Tibial artery (tissue), 4 donors: Measurements from ENCODE around the gene UBE3D.

ENCODE experiments used
- DNase-seq, 2 donors: peaks; one replicate each; pipeline ENCODE4 v3.0.0-alpha.2; 2019
- H3K27ac ChIP-seq, 2 donors: fragments of 200-600 bp; sonication (generic) in 1 of 2; 1 replicate in 1 of 2; 2 replicates in 1 of 2; pipeline ENCODE4 v1.5.1; 2018 to 2019; ENCODE audit warnings: mild to moderate bottlenecking in 1 of 2
- H3K27me3 ChIP-seq, 2 donors: fragments of 200-600 bp; sonication (generic) in 1 of 2; one replicate each; pipeline versions ENCODE4 v1.5.1 to v1.6.0; 2016 to 2019
- H3K36me3 ChIP-seq, 3 donors: fragments of 200-600 bp; sonication (generic) in 2 of 3; one replicate each; pipeline ENCODE4 v1.5.1; 2016 to 2019; ENCODE audit warnings: mild to moderate bottlenecking in 2 of 3
- H3K4me1 ChIP-seq, 4 donors: fragments of 200-600 bp; sonication (generic) in 2 of 4; 1 replicate in 3 of 4; 2 replicates in 1 of 4; pipeline ENCODE4 v1.5.1; 2016 to 2019
- H3K4me3 ChIP-seq, 2 donors: fragments of 200-600 bp; sonication (generic) in 1 of 2; 1 replicate in 1 of 2; 2 replicates in 1 of 2; pipeline ENCODE4 v1.5.1; 2018 to 2019; ENCODE audit warnings: mild to moderate bottlenecking in 2 of 2
- H3K9me3 ChIP-seq, 3 donors: fragments of 200-600 bp; sonication (generic) in 1 of 3; one replicate each; pipeline ENCODE4 v1.5.1; 2016 to 2019
- intact Hi-C: fragments of 100-400 bp; cut with DNase I; formaldehyde crosslinking; loops from one replicate; pipeline ENCODE4 v1.15.0; 2023; ENCODE audit warnings: low total_unique reads
- TF ChIP-seq, protein P1 (sequence below), 2 experiments: fragments of 200-600 bp in 1 of 2; fragments of 450-650 bp in 1 of 2; IDR thresholded peaks; one replicate each; pipeline ENCODE4 v1.5.1; 2017 to 2019; ENCODE audit warnings: antibody characterized with exemption in 2 of 2, mild to moderate bottlenecking in 1 of 2, moderate library complexity in 1 of 2

The UBE3D gene

DNA sequence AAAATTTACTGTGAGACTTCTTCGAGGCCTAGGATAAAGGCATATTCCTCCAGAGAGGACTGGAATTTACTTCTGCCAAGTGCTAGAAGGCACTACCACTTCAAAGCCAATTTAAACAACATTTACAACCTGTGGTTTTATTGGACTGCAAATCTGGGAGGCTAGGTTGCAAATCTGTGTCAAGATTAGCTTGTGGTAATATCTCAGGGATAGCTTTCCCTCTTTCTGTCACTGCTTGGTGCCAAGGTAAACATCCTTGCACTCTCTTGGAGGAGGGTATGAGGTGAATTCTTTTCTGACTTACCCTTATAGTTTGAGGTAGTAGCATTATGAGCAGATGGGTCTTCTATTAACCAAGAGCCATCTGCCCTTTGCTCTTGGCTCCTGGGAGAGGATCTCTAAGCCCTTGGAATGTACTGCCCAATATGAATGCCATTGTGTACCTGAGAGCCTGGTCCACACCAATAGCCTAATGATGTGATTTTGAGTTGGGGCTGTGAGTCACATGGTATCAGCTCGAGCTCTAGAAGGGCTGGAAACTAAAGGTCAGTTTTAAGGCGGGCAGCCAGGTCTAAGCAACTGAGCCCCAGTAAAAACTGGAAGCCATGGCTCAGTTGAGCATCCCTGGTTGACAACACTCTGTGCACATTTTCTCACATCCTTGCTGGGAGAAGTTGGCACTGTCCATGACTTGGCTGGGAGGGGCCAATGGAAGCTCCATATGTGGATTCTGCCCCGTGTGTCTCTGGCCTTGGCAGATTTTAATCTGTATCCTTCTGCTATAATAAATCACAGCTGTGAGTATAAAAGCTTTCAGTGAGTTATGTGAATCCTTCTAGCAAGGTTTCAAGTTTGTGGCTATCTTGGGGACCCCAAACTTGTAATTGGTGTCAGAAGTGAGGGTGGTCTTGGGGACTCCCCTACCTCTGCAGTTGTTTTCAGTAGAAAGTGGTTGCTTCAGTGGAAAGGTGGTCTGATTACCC is 188.1 kb downstream of the UBE3D start:
- TF ChIP-seq, protein P1, sequence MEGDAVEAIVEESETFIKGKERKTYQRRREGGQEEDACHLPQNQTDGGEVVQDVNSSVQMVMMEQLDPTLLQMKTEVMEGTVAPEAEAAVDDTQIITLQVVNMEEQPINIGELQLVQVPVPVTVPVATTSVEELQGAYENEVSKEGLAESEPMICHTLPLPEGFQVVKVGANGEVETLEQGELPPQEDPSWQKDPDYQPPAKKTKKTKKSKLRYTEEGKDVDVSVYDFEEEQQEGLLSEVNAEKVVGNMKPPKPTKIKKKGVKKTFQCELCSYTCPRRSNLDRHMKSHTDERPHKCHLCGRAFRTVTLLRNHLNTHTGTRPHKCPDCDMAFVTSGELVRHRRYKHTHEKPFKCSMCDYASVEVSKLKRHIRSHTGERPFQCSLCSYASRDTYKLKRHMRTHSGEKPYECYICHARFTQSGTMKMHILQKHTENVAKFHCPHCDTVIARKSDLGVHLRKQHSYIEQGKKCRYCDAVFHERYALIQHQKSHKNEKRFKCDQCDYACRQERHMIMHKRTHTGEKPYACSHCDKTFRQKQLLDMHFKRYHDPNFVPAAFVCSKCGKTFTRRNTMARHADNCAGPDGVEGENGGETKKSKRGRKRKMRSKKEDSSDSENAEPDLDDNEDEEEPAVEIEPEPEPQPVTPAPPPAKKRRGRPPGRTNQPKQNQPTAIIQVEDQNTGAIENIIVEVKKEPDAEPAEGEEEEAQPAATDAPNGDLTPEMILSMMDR (IDR thresholded peaks at IDR 0.05) = no peak
- no peaks in the 10 kb centered on the region for H3K36me3 ChIP-seq
- intact Hi-C loops = no loop called here
- no peaks in the 10 kb centered on the region for H3K27me3 ChIP-seq
- no peaks in the 10 kb centered on the region for H3K9me3 ChIP-seq
- H3K4me3 ChIP-seq = no peak overlapping the region
- no peak overlapping the region for H3K27ac ChIP-seq
- no peak for DNase-seq
- no peaks in the 10 kb centered on the region for H3K4me1 ChIP-seq

DNA sequence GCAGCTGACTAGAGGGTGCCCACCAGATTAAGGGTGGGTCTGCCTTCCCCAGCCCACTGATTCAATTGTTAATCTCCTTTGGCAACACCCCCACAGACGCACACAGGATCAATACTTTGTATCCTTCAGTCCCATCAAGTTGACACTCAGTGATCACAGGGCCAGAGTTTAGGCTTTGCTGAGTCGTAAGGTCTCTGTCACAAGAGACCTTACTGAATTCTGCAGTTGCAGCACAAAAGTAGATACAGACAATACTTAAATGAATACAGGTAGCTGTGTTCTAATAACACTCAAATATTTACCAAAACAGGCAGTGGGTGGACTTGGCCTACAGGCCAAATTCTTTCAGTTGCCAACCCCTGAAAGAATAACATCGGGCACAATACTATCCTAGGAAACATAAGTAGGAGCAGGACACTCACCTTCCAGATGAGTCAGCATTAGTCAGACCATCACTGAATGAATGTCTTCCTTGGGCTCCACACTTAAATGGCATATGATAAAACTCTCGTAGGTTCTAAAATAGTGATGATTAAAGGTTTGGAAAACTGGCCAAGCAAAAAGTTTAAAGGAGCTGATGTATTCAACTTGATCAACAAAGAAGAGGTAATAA is 190.0 kb downstream of the UBE3D start:
- DNase-seq = no peak
- Histone ChIP-seq H3K4me1 (no peaks in the 10 kb centered on the region), H3K9me3 (no peaks in the 10 kb centered on the region), H3K27ac (no peak overlapping the region), H3K4me3 (no peak overlapping the region), H3K27me3 (no peaks in the 10 kb centered on the region), H3K36me3 (no peaks in the 10 kb centered on the region)
- intact Hi-C loops = no loop called here
- TF ChIP-seq, protein P1 (IDR thresholded peaks at IDR 0.05) = no peak

DNA sequence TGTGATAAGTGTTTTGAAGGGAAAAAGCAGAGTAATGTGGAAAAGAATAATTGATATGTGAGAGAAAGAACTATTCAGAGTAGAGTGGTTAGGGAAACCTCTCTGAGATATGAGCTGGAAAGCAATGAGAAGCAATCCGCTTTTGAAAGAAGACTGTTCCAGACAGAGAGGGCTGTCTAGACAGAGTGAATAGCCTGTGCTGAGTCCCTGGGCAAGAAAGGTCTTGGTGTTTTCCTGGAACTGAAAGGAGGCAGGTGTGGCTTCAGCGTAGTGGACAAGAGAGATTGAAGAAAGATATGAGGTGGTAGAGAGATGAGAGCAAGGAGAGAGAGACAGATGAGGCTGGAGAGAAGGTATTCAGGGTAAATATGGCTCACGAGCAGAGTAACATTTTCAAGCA is 190.8 kb downstream of the UBE3D start:
- intact Hi-C loops = no loop called here
- H3K36me3 ChIP-seq = no peaks in the 10 kb centered on the region
- no peak for DNase-seq
- no peaks in the 10 kb centered on the region for H3K9me3 ChIP-seq
- no peak overlapping the region for H3K27ac ChIP-seq
- no peaks in the 10 kb centered on the region for H3K4me1 ChIP-seq
- H3K4me3 ChIP-seq = no peak overlapping the region
- no peaks in the 10 kb centered on the region for H3K27me3 ChIP-seq
- TF ChIP-seq, protein P1 (IDR thresholded peaks at IDR 0.05) = no peak

DNA sequence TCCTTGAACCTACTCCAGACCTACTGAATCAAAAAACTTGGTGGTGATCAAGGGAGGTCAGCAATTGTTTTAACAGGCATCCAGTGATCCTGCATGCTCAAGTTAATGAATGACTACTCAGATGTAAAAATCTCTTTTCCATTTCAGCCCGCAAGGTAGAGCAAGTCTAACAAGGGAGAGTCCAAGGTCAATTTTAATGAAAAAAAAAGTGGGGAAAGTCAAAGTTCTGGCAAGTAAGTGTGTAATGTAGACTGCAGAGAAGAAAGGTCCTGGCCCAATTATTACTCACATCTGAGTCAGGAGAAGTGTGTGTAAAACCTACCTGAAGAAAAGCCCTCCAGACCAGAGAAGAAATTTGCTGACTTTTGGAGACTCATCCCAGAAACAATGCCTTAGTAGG is 193.5 kb downstream of the UBE3D start:
- intact Hi-C loops = no loop called here
- Histone ChIP-seq H3K4me3 (no peak overlapping the region), H3K27me3 (no peaks in the 10 kb centered on the region), H3K27ac (no peak overlapping the region), H3K36me3 (no peaks in the 10 kb centered on the region), H3K9me3 (no peaks in the 10 kb centered on the region), H3K4me1 (no peaks in the 10 kb centered on the region)
- DNase-seq = no peak
- TF ChIP-seq, protein P1 (IDR thresholded peaks at IDR 0.05) = no peak

DNA sequence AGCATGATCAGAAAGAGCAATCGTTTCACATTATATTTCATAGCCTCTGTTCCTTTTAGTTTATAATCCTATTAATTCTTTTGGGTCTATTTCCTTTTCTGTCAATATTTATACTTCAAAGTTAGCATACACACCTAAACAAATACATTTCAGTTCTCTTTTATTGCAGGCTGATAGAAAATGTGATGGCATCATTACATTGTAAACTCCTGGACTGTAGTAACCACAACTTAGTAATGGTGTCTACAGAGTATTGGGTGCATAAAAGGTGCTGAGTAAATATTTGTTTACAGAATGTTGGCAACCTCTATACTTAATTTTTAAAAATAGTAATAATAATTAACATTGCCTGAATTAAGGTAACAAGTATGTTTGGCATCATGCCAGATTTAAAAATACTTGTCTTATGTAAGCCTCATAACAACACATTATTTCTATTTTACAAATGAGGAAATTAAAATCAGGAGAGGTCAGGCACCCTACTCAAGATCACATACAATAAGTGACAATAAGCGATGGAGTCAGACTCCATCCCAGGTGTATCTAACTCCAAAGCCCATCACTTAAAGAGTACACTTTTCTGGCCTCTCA is 195.0 kb downstream of the UBE3D start:
- no peaks in the 10 kb centered on the region for H3K27me3 ChIP-seq
- H3K4me1 ChIP-seq = no peaks in the 10 kb centered on the region
- H3K4me3 ChIP-seq = no peak overlapping the region
- intact Hi-C loops = no loop called here
- no peaks in the 10 kb centered on the region for H3K9me3 ChIP-seq
- TF ChIP-seq, protein P1 (IDR thresholded peaks at IDR 0.05) = no peak
- DNase-seq = no peak
- no peak overlapping the region for H3K27ac ChIP-seq
- no peaks in the 10 kb centered on the region for H3K36me3 ChIP-seq
